SK-N-SH (cell line): ENCODE results near the gene NANS.
"Not testable (repeated sequence)": the region's sequence is repeated elsewhere in the genome, so short reads cannot be mapped to it uniquely, and the experiment has no call there.

ENCODE experiments used
- FOXJ3 ChIP-seq: sonication (generic); formaldehyde crosslinking; IDR thresholded peaks from 2 replicates; pipeline ENCODE4 v1.5.1; 2020; ENCODE audit warnings: mild to moderate bottlenecking, missing genetic modification reagents
- SIN3A ChIP-seq: IDR thresholded peaks from 2 replicates; pipeline ENCODE4 v1.6.1; 2012; ENCODE audit warnings: low read depth, mild to moderate bottlenecking, low read length, moderate library complexity, borderline replicate concordance
- TEAD4 ChIP-seq: IDR thresholded peaks from 2 replicates; pipeline ENCODE4 v1.4.0; 2012; ENCODE audit warnings: mild to moderate bottlenecking, borderline replicate concordance; ENCODE audit not compliant: insufficient read depth
- TF ChIP-seq, protein P1 (sequence below): fragments of 200-600 bp; sonication (generic); IDR thresholded peaks from 2 replicates; pipeline ENCODE4 v1.6.1; 2017; ENCODE audit warnings: antibody characterized with exemption, mild to moderate bottlenecking, moderate library complexity
- TF ChIP-seq, protein P2 (sequence below): IDR thresholded peaks from 2 replicates; pipeline ENCODE4; 2012
- TF ChIP-seq, protein P3 (sequence below): IDR thresholded peaks from 2 replicates; pipeline ENCODE4 v1.6.1; 2012; ENCODE audit warnings: mild to moderate bottlenecking, low read depth, low read length, moderate library complexity

DNA sequence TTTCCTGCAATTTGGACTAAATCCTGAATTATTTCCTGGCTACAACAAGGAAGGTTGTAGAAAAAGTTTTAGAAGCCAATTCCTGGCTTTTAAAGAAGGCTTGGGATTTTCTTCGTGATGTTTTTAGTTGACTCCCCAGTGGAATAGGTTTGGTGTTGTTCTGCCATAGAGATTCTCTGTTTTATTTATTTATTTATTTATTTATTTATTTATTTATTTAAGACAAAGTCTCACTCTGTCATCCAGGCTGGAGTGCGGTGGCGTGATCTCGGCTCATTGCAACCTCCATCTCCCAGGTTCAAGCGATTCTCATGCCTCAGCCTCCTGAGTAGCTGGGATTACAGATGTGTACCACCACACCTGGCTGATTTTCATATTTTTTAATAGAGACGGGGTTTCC lies 60.6 kb downstream of the NANS start:
- TF ChIP-seq FOXJ3 (CRISPR knock-in tag); TEAD4; SIN3A: not testable (repeated sequence)
- TF ChIP-seq, protein P1, sequence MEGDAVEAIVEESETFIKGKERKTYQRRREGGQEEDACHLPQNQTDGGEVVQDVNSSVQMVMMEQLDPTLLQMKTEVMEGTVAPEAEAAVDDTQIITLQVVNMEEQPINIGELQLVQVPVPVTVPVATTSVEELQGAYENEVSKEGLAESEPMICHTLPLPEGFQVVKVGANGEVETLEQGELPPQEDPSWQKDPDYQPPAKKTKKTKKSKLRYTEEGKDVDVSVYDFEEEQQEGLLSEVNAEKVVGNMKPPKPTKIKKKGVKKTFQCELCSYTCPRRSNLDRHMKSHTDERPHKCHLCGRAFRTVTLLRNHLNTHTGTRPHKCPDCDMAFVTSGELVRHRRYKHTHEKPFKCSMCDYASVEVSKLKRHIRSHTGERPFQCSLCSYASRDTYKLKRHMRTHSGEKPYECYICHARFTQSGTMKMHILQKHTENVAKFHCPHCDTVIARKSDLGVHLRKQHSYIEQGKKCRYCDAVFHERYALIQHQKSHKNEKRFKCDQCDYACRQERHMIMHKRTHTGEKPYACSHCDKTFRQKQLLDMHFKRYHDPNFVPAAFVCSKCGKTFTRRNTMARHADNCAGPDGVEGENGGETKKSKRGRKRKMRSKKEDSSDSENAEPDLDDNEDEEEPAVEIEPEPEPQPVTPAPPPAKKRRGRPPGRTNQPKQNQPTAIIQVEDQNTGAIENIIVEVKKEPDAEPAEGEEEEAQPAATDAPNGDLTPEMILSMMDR, result not testable (repeated sequence)
- TF ChIP-seq, protein P2, sequence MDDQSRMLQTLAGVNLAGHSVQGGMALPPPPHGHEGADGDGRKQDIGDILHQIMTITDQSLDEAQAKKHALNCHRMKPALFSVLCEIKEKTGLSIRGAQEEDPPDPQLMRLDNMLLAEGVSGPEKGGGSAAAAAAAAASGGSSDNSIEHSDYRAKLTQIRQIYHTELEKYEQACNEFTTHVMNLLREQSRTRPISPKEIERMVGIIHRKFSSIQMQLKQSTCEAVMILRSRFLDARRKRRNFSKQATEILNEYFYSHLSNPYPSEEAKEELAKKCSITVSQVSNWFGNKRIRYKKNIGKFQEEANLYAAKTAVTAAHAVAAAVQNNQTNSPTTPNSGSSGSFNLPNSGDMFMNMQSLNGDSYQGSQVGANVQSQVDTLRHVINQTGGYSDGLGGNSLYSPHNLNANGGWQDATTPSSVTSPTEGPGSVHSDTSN, result not testable (repeated sequence)
- TF ChIP-seq, protein P3, sequence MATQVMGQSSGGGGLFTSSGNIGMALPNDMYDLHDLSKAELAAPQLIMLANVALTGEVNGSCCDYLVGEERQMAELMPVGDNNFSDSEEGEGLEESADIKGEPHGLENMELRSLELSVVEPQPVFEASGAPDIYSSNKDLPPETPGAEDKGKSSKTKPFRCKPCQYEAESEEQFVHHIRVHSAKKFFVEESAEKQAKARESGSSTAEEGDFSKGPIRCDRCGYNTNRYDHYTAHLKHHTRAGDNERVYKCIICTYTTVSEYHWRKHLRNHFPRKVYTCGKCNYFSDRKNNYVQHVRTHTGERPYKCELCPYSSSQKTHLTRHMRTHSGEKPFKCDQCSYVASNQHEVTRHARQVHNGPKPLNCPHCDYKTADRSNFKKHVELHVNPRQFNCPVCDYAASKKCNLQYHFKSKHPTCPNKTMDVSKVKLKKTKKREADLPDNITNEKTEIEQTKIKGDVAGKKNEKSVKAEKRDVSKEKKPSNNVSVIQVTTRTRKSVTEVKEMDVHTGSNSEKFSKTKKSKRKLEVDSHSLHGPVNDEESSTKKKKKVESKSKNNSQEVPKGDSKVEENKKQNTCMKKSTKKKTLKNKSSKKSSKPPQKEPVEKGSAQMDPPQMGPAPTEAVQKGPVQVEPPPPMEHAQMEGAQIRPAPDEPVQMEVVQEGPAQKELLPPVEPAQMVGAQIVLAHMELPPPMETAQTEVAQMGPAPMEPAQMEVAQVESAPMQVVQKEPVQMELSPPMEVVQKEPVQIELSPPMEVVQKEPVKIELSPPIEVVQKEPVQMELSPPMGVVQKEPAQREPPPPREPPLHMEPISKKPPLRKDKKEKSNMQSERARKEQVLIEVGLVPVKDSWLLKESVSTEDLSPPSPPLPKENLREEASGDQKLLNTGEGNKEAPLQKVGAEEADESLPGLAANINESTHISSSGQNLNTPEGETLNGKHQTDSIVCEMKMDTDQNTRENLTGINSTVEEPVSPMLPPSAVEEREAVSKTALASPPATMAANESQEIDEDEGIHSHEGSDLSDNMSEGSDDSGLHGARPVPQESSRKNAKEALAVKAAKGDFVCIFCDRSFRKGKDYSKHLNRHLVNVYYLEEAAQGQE, result not testable (repeated sequence)
